ENCODE measurements around the gene PLSCR3.
"Not testable (repeated sequence)": the region's sequence is repeated elsewhere in the genome, so short reads cannot be mapped to it uniquely, and the experiment has no call there.

GRCh38 chr17:7365963-7366362, 28.4 kb downstream of the PLSCR3 start:
- TF ChIP-seq ZNF8 (CRISPR knock-in tag; IDR thresholded peaks at IDR 0.05); ISL1 (CRISPR knock-in tag; IDR thresholded peaks at IDR 0.05); RARB (CRISPR knock-in tag; IDR thresholded peaks at IDR 0.05); TCF4 (CRISPR knock-in tag; IDR thresholded peaks at IDR 0.05; ENCODE audit: borderline replicate concordance); ARNTL (CRISPR knock-in tag; IDR thresholded peaks at IDR 0.05; ENCODE audit: borderline replicate concordance, low read depth); CSDC2 (CRISPR knock-in tag; IDR thresholded peaks at IDR 0.05); PATZ1 (CRISPR knock-in tag; IDR thresholded peaks at IDR 0.05; ENCODE audit: borderline replicate concordance); CSRNP3 (CRISPR knock-in tag; IDR thresholded peaks at IDR 0.05); PPARA (CRISPR knock-in tag; IDR thresholded peaks at IDR 0.05; ENCODE audit: borderline replicate concordance); ZFP30 (CRISPR knock-in tag; IDR thresholded peaks at IDR 0.05): not testable (repeated sequence)
